K562 (cell line): ENCODE measurements around the gene SMCHD1. TPM values are rescaled to one million over a fixed set of nuclear protein-coding genes. Genes with fewer than 3 reads are reported as not detected.

Experiments
- ATAC-seq: fragments of 200-7000 bp; cut with Tn5 transposase; 3 replicates; pipeline ENCODE4 v1.9.1; 2020; ENCODE audit warnings: moderate library complexity
- BruUV-seq: library from RNA; stranded (reverse); fragments of 400-500 nt; replicated peaks from 2 replicates; lab custom pipeline; 2021; lab: Mats Ljungman, UMichigan
- CTCF ChIA-PET: fragments of 300-600 bp; formaldehyde crosslinking; extraction: SDS; loops from one replicate; lab custom pipeline; 2021; ENCODE audit warnings: low intra/inter-chr PET ratio; lab: Yijun Ruan, JAX
- POLR2A ChIA-PET: fragments of 300-600, 350-650 bp; sonication (Branson Sonifier 250); formaldehyde crosslinking; extraction: SDS; loops from one replicate; lab custom pipeline; 2021; ENCODE audit warnings: antibody characterized with exemption, inconsistent platforms; lab: Yijun Ruan, JAX
- DNase-seq, 4 experiments: peaks; one replicate each; pipeline versions ENCODE4 v3.0.0 to v3.0.0-alpha.2; 2011 to 2018; ENCODE audit warnings: low spot score in 3 of 4, mixed read lengths in 3 of 4; ENCODE audit errors: extremely low read depth in 1 of 4
- FAIRE-seq: peaks from 2 replicates; lab custom pipeline; 2011; peaks lifted over from hg19 to GRCh38; lab: Jason Lieb, UNC
- H2AFZ ChIP-seq: 2 replicates; pipeline ENCODE4 v1.6.0; 2011; ENCODE audit warnings: low read depth, low read length, control low read depth, inconsistent platforms
- H3K27ac ChIP-seq: fragments of 200-600 bp; 3 replicates; pipeline ENCODE4 v1.8.0; 2011; ENCODE audit warnings: low read depth, mild to moderate bottlenecking, control low read depth, inconsistent platforms, low read length, moderate library complexity, mixed read lengths; ENCODE audit errors: extremely low read depth
- H3K27me3 ChIP-seq, 2 experiments: fragments of 300-600 bp in 1 of 2; 2 replicates in 1 of 2; 3 replicates in 1 of 2; pipeline versions ENCODE4 v1.6.0 to v1.8.0; 2011; ENCODE audit warnings: inconsistent platforms in 2 of 2, low read length in 2 of 2, mild to moderate bottlenecking in 1 of 2, mixed read lengths in 1 of 2, moderate library complexity in 1 of 2; ENCODE audit not compliant: control insufficient read depth in 2 of 2, insufficient read depth in 2 of 2
- H3K36me3 ChIP-seq: fragments of 300-600 bp; 3 replicates; pipeline ENCODE4 v1.8.0; 2011; ENCODE audit warnings: mild to moderate bottlenecking, low read length, inconsistent platforms; ENCODE audit not compliant: control insufficient read depth, insufficient read depth
- H3K4me1 ChIP-seq, 2 experiments: fragments of 200-600 bp in 1 of 2; replicated peaks in 1 of 2; 2 replicates in 1 of 2; 3 replicates in 1 of 2; pipeline versions ENCODE4 v1.5.1 to v1.8.0; 2011; ENCODE audit warnings: inconsistent platforms in 2 of 2, low read length in 2 of 2, mild to moderate bottlenecking in 1 of 2, mixed read lengths in 1 of 2, moderate library complexity in 1 of 2; ENCODE audit not compliant: control insufficient read depth in 2 of 2, insufficient read depth in 2 of 2
- H3K4me2 ChIP-seq: 2 replicates; pipeline ENCODE4 v1.6.1; 2011; ENCODE audit warnings: low read length, control low read depth, inconsistent platforms, mixed read lengths; ENCODE audit not compliant: insufficient read depth
- H3K4me3 ChIP-seq: fragments of 200-600 bp; sonication (generic), shearing (Covaris generic); 2 replicates; pipeline ENCODE4 v1.5.1; 2016; ENCODE audit warnings: control low read depth, inconsistent platforms
- H3K79me2 ChIP-seq: fragments of 200-600 bp; 3 replicates; pipeline ENCODE4 v1.8.0; 2011; ENCODE audit warnings: low read length, inconsistent platforms; ENCODE audit not compliant: control insufficient read depth, insufficient read depth
- H3K9ac ChIP-seq, 2 experiments: 2 replicates each; pipeline versions ENCODE4 v1.6.0 to v1.6.1; 2011; ENCODE audit warnings: low read depth in 2 of 2, low read length in 2 of 2, control low read depth in 1 of 2, inconsistent platforms in 1 of 2, mild to moderate bottlenecking in 1 of 2, mixed read lengths in 1 of 2; ENCODE audit not compliant: insufficient read depth in 1 of 2
- H3K9me1 ChIP-seq: one replicate; pipeline ENCODE4 v1.6.0; 2011; ENCODE audit warnings: inconsistent platforms, mild to moderate bottlenecking, low read length, moderate library complexity; ENCODE audit not compliant: control insufficient read depth, insufficient read depth
- H3K9me3 ChIP-seq: replicated peaks from 2 replicates; pipeline ENCODE4 v1.5.1; 2011; ENCODE audit warnings: low read depth, low read length, inconsistent platforms; ENCODE audit not compliant: control insufficient read depth, insufficient read depth
- H4K20me1 ChIP-seq: replicated peaks from 2 replicates; pipeline ENCODE4 v1.6.1; 2011; ENCODE audit warnings: low read length, inconsistent platforms, mixed read lengths; ENCODE audit not compliant: control insufficient read depth, insufficient read depth
- CSDE1 ChIP-seq, 2 experiments: fragments of 450-650 bp; IDR thresholded peaks; 2 replicates each; pipeline ENCODE4 v1.6.1; 2016; ENCODE audit warnings: mild to moderate bottlenecking in 1 of 2
- DIDO1 ChIP-seq: fragments of 450-650 bp; IDR thresholded peaks from 2 replicates; pipeline ENCODE4 v1.6.1; 2016; ENCODE audit warnings: low read depth, missing biosample characterization, missing genetic modification characterization
- KDM1A ChIP-seq, 2 experiments: fragments of 450-650 bp; IDR thresholded peaks; 2 replicates each; pipeline ENCODE4 v1.6.1; 2016; ENCODE audit warnings: mild to moderate bottlenecking in 2 of 2
- MEF2D ChIP-seq: conservative IDR thresholded peaks from 2 replicates; pipeline ENCODE4 v1.6.1; 2016; ENCODE audit warnings: low read depth, missing genetic modification characterization, missing compliant biosample characterization
- RFX5 ChIP-seq: IDR thresholded peaks from 2 replicates; pipeline ENCODE4 v1.6.1; 2011; ENCODE audit warnings: low read depth, mild to moderate bottlenecking, improper control_type of control experiment, low read length
- TAL1 ChIP-seq: fragments of 450-650 bp; IDR thresholded peaks from 2 replicates; pipeline ENCODE4 v1.6.1; 2016; ENCODE audit warnings: mild to moderate bottlenecking
- ZNF561 ChIP-seq: fragments of 450-650 bp; formaldehyde crosslinking; conservative IDR thresholded peaks from 2 replicates; pipeline ENCODE4 v1.4.0; 2020; ENCODE audit warnings: mild to moderate bottlenecking, moderate library complexity
- WGBS: fragments of 100-300 bp; shearing (Covaris generic); methylation state at CpG from one replicate; pipeline ENCODE4 v1.1.6; 2016; ENCODE audit warnings: low coverage, mixed read lengths; ENCODE audit not compliant: insufficient coverage; ENCODE audit errors: missing lambda C conversion rate; 5-methylcytosine and 5-hydroxymethylcytosine counted together
- in situ Hi-C: fragments of 300-500 bp; cut with MboI; formaldehyde crosslinking; loops from 4 replicates; pipeline ENCODE4 v1.15.0; 2018; ENCODE audit warnings: inconsistent platforms, mixed read lengths
- intact Hi-C: fragments of 100-400 bp; cut with micrococcal nuclease; formaldehyde crosslinking; loops from 2 replicates; pipeline ENCODE4 v1.14.2; 2022
- polyA plus RNA-seq, 8 experiments: library from polyadenylated mRNA; depleted of rRNA in 4 of 8; stranded (reverse) in 5 of 8; unstranded in 3 of 8; fragments of >200 nt; fragmentation: Nextera tagmentation in 2 of 8; fragmentation: Illumina TruSeq in 1 of 8; extraction: Ambion mirVana in 2 of 8; extraction: Trizol in 1 of 8; gene quantifications; 2 replicates each; pipeline versions ENCODE4 v1.2.1 to v1.2.3, GENCODE V29; 2011 to 2014; ENCODE audit warnings: inconsistent platforms in 1 of 8, missing spikeins in 1 of 8
- total RNA-seq, 7 experiments: library from RNA; depleted of rRNA in 6 of 7; stranded (reverse); fragments of >200 nt in 6 of 7; fragmentation: Illumina TruSeq in 2 of 7; extraction: Trizol in 2 of 7; gene quantifications; 2 replicates each; pipeline versions ENCODE4 v1.2.1 to v1.2.3, GENCODE V29; 2011 to 2021; ENCODE audit warnings: low replicate concordance in 1 of 7
- TF ChIP-seq, protein P1 (sequence below), 2 experiments: fragments of 450-650 bp; conservative IDR thresholded peaks; 2 replicates each; pipeline ENCODE4 v1.6.1; 2017; ENCODE audit warnings: mild to moderate bottlenecking in 2 of 2, moderate library complexity in 2 of 2
- TF ChIP-seq, protein P2 (sequence below): fragments of 450-650 bp; IDR thresholded peaks from 2 replicates; pipeline ENCODE4 v1.6.1; 2018; ENCODE audit not compliant: partially characterized antibody
- TF ChIP-seq, protein P3 (sequence below), 2 experiments: fragments of 450-650 bp; IDR thresholded peaks; 2 replicates each; pipeline ENCODE4 v1.6.1; 2018; ENCODE audit warnings: mild to moderate bottlenecking in 2 of 2, low read depth in 1 of 2; ENCODE audit not compliant: partially characterized antibody in 2 of 2

The SMCHD1 gene
- total and polyA plus RNA-seq, 9 of the 15 experiments (the other 6 are each of a cell fraction or from before 2014, with no cell fraction given): 6.3 to 144 (median 72.7) TPM

DNA sequence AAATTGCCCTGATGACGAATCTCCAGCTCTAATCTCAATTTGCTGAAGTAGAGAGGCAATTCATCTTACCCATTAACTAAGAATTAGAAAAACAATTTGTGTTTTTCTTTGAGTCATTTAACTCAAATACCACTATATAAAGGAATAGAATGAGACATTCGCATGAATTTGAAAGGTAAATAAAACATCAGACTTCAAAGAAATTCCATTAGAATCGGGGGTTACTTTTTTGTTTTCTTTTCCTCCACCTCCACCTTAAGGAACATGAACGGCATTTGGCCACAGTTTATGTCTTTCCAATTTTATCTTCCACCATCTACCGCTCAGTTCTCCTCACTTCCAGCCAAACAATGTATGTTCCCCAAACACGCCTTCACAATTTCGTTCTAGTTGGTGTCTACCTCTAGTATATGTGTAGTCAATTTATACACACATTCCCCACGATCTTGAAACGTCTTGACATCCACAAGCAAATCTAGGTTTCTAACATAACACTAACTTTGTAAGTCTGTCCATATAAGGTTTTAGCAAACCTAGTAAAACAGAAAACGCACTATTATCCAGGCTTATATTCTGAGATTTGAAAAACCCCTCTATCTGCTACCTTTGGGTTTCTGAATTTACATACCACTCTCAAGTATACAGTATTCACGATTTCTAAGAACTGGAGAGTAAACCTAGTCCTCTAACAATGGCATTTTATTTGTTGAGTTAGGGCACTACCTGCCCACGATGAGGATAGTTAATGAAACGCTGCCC is 1.2 kb upstream of the SMCHD1 start:
- Histone ChIP-seq H3K9me1 (no peaks in the 10 kb centered on the region), H3K9me3 (no peaks in the 10 kb centered on the region), H3K79me2 (peaks cover 41% of the 10 kb centered on the region), H3K4me2 (peak overlapping the region; percentile 88), H4K20me1 (peaks cover 25% of the 10 kb centered on the region; the same call in 1 of the 2 replicates), H2AFZ (peak overlapping the region; percentile 95), H3K27ac (peak overlapping the region; percentile 94), H3K4me1 (peaks cover 12 to 20% of the 10 kb centered on the region in 2 experiments; a peak in 4 of 5 replicates), H3K4me3 (peak overlapping the region; percentile 86), H3K27me3 (no peaks in the 10 kb centered on the region), H3K36me3 (no peaks in the 10 kb centered on the region), H3K9ac (peak overlapping the region; percentile 93 to 99)
- CTCF ChIA-PET: interaction anchor here (0.7 kb wide), 1 partner anchor 38 kb away, joined by 3 read pairs; no protein-coding TSS in a partner anchor
- whole genome bisulfite sequencing: 9% methylated on average over 13 of the region's 13 CpGs
- POLR2A ChIA-PET: interaction anchor here (1.0 to 2.4 kb wide), 8 partner anchors 9 to 87 kb away, joined by 3 to 13 read pairs (median 4); no protein-coding TSS in a partner anchor
- intact Hi-C loops: no loop called here
- in situ Hi-C loops: no loop called here
- peak; percentile 54 for FAIRE-seq
- peak in 1 of 4 experiments; percentile 40 for DNase-seq
- BruUV-seq: no TSS peak
- no peak for ATAC-seq
- TF ChIP-seq DIDO1 (no peak), KDM1A (IDR thresholded peaks at IDR 0.05) (0 out of 4 replicates have a peak, but pooled peaks of 1 of the 2 experiments have one; percentile 35), RFX5 (no peak), TAL1 (no peak), ZNF561 (CRISPR knock-in tag) (no peak), CSDE1 (IDR thresholded peaks at IDR 0.05) (no peak), MEF2D (no peak)
- TF ChIP-seq, protein P1, sequence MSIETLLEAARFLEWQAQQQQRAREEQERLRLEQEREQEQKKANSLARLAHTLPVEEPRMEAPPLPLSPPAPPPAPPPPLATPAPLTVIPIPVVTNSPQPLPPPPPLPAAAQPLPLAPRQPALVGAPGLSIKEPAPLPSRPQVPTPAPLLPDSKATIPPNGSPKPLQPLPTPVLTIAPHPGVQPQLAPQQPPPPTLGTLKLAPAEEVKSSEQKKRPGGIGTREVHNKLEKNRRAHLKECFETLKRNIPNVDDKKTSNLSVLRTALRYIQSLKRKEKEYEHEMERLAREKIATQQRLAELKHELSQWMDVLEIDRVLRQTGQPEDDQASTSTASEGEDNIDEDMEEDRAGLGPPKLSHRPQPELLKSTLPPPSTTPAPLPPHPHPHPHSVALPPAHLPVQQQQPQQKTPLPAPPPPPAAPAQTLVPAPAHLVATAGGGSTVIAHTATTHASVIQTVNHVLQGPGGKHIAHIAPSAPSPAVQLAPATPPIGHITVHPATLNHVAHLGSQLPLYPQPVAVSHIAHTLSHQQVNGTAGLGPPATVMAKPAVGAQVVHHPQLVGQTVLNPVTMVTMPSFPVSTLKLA (conservative IDR thresholded peaks at IDR 0.05): no peak
- TF ChIP-seq, protein P2, sequence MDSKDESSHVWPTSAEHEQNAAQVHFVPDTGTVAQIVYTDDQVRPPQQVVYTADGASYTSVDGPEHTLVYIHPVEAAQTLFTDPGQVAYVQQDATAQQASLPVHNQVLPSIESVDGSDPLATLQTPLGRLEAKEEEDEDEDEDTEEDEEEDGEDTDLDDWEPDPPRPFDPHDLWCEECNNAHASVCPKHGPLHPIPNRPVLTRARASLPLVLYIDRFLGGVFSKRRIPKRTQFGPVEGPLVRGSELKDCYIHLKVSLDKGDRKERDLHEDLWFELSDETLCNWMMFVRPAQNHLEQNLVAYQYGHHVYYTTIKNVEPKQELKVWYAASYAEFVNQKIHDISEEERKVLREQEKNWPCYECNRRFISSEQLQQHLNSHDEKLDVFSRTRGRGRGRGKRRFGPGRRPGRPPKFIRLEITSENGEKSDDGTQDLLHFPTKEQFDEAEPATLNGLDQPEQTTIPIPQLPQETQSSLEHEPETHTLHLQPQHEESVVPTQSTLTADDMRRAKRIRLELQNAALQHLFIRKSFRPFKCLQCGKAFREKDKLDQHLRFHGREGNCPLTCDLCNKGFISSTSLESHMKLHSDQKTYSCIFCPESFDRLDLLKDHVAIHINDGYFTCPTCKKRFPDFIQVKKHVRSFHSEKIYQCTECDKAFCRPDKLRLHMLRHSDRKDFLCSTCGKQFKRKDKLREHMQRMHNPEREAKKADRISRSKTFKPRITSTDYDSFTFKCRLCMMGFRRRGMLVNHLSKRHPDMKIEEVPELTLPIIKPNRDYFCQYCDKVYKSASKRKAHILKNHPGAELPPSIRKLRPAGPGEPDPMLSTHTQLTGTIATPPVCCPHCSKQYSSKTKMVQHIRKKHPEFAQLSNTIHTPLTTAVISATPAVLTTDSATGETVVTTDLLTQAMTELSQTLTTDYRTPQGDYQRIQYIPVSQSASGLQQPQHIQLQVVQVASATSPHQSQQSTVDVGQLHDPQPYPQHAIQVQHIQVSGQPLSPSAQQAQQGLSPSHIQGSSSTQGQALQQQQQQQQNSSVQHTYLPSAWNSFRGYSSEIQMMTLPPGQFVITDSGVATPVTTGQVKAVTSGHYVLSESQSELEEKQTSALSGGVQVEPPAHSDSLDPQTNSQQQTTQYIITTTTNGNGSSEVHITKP: peak; percentile 32
- TF ChIP-seq, protein P3, sequence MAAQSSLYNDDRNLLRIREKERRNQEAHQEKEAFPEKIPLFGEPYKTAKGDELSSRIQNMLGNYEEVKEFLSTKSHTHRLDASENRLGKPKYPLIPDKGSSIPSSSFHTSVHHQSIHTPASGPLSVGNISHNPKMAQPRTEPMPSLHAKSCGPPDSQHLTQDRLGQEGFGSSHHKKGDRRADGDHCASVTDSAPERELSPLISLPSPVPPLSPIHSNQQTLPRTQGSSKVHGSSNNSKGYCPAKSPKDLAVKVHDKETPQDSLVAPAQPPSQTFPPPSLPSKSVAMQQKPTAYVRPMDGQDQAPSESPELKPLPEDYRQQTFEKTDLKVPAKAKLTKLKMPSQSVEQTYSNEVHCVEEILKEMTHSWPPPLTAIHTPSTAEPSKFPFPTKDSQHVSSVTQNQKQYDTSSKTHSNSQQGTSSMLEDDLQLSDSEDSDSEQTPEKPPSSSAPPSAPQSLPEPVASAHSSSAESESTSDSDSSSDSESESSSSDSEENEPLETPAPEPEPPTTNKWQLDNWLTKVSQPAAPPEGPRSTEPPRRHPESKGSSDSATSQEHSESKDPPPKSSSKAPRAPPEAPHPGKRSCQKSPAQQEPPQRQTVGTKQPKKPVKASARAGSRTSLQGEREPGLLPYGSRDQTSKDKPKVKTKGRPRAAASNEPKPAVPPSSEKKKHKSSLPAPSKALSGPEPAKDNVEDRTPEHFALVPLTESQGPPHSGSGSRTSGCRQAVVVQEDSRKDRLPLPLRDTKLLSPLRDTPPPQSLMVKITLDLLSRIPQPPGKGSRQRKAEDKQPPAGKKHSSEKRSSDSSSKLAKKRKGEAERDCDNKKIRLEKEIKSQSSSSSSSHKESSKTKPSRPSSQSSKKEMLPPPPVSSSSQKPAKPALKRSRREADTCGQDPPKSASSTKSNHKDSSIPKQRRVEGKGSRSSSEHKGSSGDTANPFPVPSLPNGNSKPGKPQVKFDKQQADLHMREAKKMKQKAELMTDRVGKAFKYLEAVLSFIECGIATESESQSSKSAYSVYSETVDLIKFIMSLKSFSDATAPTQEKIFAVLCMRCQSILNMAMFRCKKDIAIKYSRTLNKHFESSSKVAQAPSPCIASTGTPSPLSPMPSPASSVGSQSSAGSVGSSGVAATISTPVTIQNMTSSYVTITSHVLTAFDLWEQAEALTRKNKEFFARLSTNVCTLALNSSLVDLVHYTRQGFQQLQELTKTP (IDR thresholded peaks at IDR 0.05; ENCODE audit: low read depth in 1 of 2, partially characterized antibody in 2 of 2): peak in 1 of 2 experiments; percentile 17
